ENCODE results near the gene RPTOR. TPM values are rescaled to one million over a fixed set of nuclear protein-coding genes. Genes with fewer than 3 reads are reported as not detected.

The RPTOR gene
- total and polyA plus RNA-seq, 2 donors (not counting 3 experiments of a cell fraction or from before 2014, with no cell fraction given), result 10.7 to 41.8 TPM

GRCh38 chr17:80586846-80587228, 42.2 kb downstream of the RPTOR start:
- POLR2A ChIA-PET, result no interaction called here
- FAIRE-seq (no peak), DNase-seq (ENCODE audit: low read depth, low spot score) (no peak)
- Histone ChIP-seq H2AFZ (ENCODE audit: low read depth, low read length) (no peak overlapping the region), H3K4me2 (ENCODE audit: insufficient read depth, low read length) (no peak overlapping the region), H4K20me1 (replicated peaks; ENCODE audit: control insufficient read depth, extremely low read depth, insufficient read depth, low read length) (peaks cover 4% of the 10 kb centered on the region), H3K4me1 (ENCODE audit: control insufficient read depth, extremely low read depth, insufficient read depth, low read length) (no peaks in the 10 kb centered on the region), H3K9me3 (replicated peaks; ENCODE audit: control insufficient read depth, insufficient read depth, low read length) (no peaks in the 10 kb centered on the region), H3K9me1 (replicated peaks; ENCODE audit: control insufficient read depth, extremely low read depth, insufficient read depth, low read length) (no peaks in the 10 kb centered on the region), H3K27me3 (ENCODE audit: control insufficient read depth in 2 of 2, insufficient read depth in 2 of 2, low read length in 2 of 2) (no peaks in the 10 kb centered on the region), H3K27ac (ENCODE audit: insufficient read depth, low read depth, low read length) (no peak overlapping the region), H3K4me3 (replicated peaks in 1 of 3; ENCODE audit: insufficient read depth in 1 of 3, low read depth in 1 of 3, low read length in 3 of 3) (no peak overlapping the region), H3K9ac (replicated peaks; ENCODE audit: extremely low read depth, insufficient read depth, low read length) (no peak overlapping the region), H3K36me3 (ENCODE audit: control insufficient read depth in 2 of 2, extremely low read depth in 1 of 2, insufficient read depth in 2 of 2, low read length in 2 of 2) (no peaks in the 10 kb centered on the region), H3K79me2 (ENCODE audit: control insufficient read depth, insufficient read depth, low read length) (peaks cover 57% of the 10 kb centered on the region)
- intact Hi-C loops (cut with micrococcal nuclease) (no loop called here), dilution Hi-C loops (cut with MboI; ENCODE audit: extremely low pct_ligation_motif_present, low sequenced_read_pairs) (no loop called here)
- TF ChIP-seq GATA2 (IDR thresholded peaks at IDR 0.05; ENCODE audit: insufficient read depth, insufficient read length, low read depth, low read length) (no peak), EZH2 (IDR thresholded peaks at IDR 0.05; ENCODE audit: borderline replicate concordance, low read depth, low read length, severe bottlenecking) (no peak), POLR2AphosphoS5 (IDR thresholded peaks at IDR 0.05; ENCODE audit: insufficient read depth, low read depth, low read length) (no peak), CTCF (IDR thresholded peaks at IDR 0.05; ENCODE audit: extremely low read depth in 1 of 2, insufficient read depth in 1 of 2, low read depth in 1 of 2, low read length in 2 of 2) (no peak), JUN (IDR thresholded peaks at IDR 0.05; ENCODE audit: borderline replicate concordance, insufficient read depth, insufficient read length, low read depth) (no peak), MAX (IDR thresholded peaks at IDR 0.05; ENCODE audit: insufficient read depth, insufficient read length) (no peak), POLR2A (IDR thresholded peaks at IDR 0.05; ENCODE audit: low read depth, low read length) (no peak), FOS (IDR thresholded peaks at IDR 0.05; ENCODE audit: borderline replicate concordance, insufficient read depth, low read length) (no peak), MYC (IDR thresholded peaks at IDR 0.05; ENCODE audit: low read depth, low read length) (no peak)
- CTCF ChIA-PET, result interaction anchor here (1.8 kb wide), 1 partner anchor 160 kb away, joined by 4 read pairs; no protein-coding TSS in a partner anchor
- BruUV-seq (replicated peaks), result no TSS peak

Measured in endothelial cell of umbilical vein (primary cell).